GM18517 (cell line): ENCODE data around the gene SH3PXD2A.
"Not testable (repeated sequence)": the region's sequence is repeated elsewhere in the genome, so short reads cannot be mapped to it uniquely, and the experiment has no call there.

Source experiments
- ATAC-seq: cut with Tn5 transposase; IDR thresholded peaks from one replicate; pipeline ENCODE4 v1.9.1; 2021; ENCODE audit warnings: mild to moderate bottlenecking, moderate library complexity; ENCODE audit not compliant: unreplicated experiment

SH3PXD2A gene

GRCh38 chr10:103813312-103813711, 42.1 kb downstream of the SH3PXD2A start:
- not testable (repeated sequence) for ATAC-seq

GRCh38 chr10:103812432-103812831, 42.9 kb downstream of the SH3PXD2A start:
- no peak for ATAC-seq

GRCh38 chr10:103812004-103812403, 43.4 kb downstream of the SH3PXD2A start:
- ATAC-seq = no peak

GRCh38 chr10:103811463-103811862, 43.9 kb downstream of the SH3PXD2A start:
- no peak for ATAC-seq

- ATAC-seq = no peak
Observed at GRCh38 chr10:103808780-103809179, 46.6 kb downstream of the SH3PXD2A start.

GRCh38 chr10:103807996-103808395, 47.4 kb downstream of the SH3PXD2A start:
- no peak for ATAC-seq

GRCh38 chr10:103806395-103807187, 48.8 kb downstream of the SH3PXD2A start:
- ATAC-seq = no peak

GRCh38 chr10:103805781-103806180, 49.6 kb downstream of the SH3PXD2A start:
- no peak for ATAC-seq

GRCh38 chr10:103804871-103805270, 50.5 kb downstream of the SH3PXD2A start:
- ATAC-seq = no peak

GRCh38 chr10:103803941-103804340, 51.4 kb downstream of the SH3PXD2A start:
- no peak for ATAC-seq

GRCh38 chr10:103802637-103803353, 52.6 kb downstream of the SH3PXD2A start:
- no peak for ATAC-seq

- no peak for ATAC-seq
Observed at GRCh38 chr10:103802081-103802480, 53.3 kb downstream of the SH3PXD2A start.

GRCh38 chr10:103800789-103801540, 54.4 kb downstream of the SH3PXD2A start:
- no peak for ATAC-seq

- no peak for ATAC-seq
Observed at GRCh38 chr10:103800089-103800488, 55.3 kb downstream of the SH3PXD2A start.

- no peak for ATAC-seq
Observed at GRCh38 chr10:103799341-103799740, 56.0 kb downstream of the SH3PXD2A start.

- no peak for ATAC-seq
Observed at GRCh38 chr10:103798511-103798910, 56.9 kb downstream of the SH3PXD2A start.

- ATAC-seq = no peak
Observed at GRCh38 chr10:103797857-103798256, 57.5 kb downstream of the SH3PXD2A start.

- ATAC-seq = no peak
Observed at GRCh38 chr10:103795634-103796270, 59.6 kb downstream of the SH3PXD2A start.

- ATAC-seq = no peak
Observed at GRCh38 chr10:103794996-103795395, 60.4 kb downstream of the SH3PXD2A start.

GRCh38 chr10:103793920-103794883, 61.2 kb downstream of the SH3PXD2A start:
- ATAC-seq = no peak
